Measurements from ENCODE around the gene CADPS. TPM values are rescaled to one million over a fixed set of nuclear protein-coding genes. Genes with fewer than 3 reads are reported as not detected.
A peak's percentile ranks its signal among the peaks of the same experiment; 100 is the strongest.

Gene CADPS
- polyA plus RNA-seq, 3 donors = not detected

GRCh38 chr3:62378311-62378789, 496.9 kb downstream of the CADPS start:
- no peaks in the 10 kb centered on the region for H3K4me1 ChIP-seq (ENCODE audit: control insufficient read depth in 1 of 2, insufficient read depth in 2 of 2, low read length in 2 of 2)
- Mint-ChIP-seq H3K27ac (no peak overlapping the region), H3K36me3 (peaks cover 0 to 2% of the 10 kb centered on the region in 2 donors), H3K4me1 (peaks cover 3% of the 10 kb centered on the region), H3K4me3 (peak overlapping the region in 1 of 2 donors; percentile 80), H3K9me3 (peaks cover 0 to 11% (median 4%) of the 10 kb centered on the region in 7 donors), H3K27me3 (ENCODE audit: low read depth in 3 of 3) (peaks cover 74 to 91% (median 83%) of the 10 kb centered on the region in 3 donors)
- peaks cover 0 to 47% of the 10 kb centered on the region in 2 donors for H3K9me3 ChIP-seq (replicated peaks in 1 of 2; ENCODE audit: control insufficient read depth in 1 of 2, insufficient read depth in 1 of 2, low read length in 2 of 2)
- H3K79me2 ChIP-seq (ENCODE audit: insufficient read depth, low read length) = no peaks in the 10 kb centered on the region
- H3K9ac ChIP-seq (ENCODE audit: insufficient read depth, low read length, poor library complexity, severe bottlenecking) = no peak overlapping the region
- TF ChIP-seq, protein P1, sequence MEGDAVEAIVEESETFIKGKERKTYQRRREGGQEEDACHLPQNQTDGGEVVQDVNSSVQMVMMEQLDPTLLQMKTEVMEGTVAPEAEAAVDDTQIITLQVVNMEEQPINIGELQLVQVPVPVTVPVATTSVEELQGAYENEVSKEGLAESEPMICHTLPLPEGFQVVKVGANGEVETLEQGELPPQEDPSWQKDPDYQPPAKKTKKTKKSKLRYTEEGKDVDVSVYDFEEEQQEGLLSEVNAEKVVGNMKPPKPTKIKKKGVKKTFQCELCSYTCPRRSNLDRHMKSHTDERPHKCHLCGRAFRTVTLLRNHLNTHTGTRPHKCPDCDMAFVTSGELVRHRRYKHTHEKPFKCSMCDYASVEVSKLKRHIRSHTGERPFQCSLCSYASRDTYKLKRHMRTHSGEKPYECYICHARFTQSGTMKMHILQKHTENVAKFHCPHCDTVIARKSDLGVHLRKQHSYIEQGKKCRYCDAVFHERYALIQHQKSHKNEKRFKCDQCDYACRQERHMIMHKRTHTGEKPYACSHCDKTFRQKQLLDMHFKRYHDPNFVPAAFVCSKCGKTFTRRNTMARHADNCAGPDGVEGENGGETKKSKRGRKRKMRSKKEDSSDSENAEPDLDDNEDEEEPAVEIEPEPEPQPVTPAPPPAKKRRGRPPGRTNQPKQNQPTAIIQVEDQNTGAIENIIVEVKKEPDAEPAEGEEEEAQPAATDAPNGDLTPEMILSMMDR (IDR thresholded peaks at IDR 0.05) = no peak
- H3K27ac ChIP-seq (ENCODE audit: low read depth in 1 of 2, low read length in 2 of 2) = no peak overlapping the region
- DNase-seq = no peak
- intact Hi-C loops (cut with micrococcal nuclease) = no loop called here
- 5% methylated on average over 21 of the region's 29 CpGs for WGBS (ENCODE audit: insufficient coverage)
- H4K20me1 ChIP-seq (ENCODE audit: insufficient read depth, low read length) = no peaks in the 10 kb centered on the region
- no peaks in the 10 kb centered on the region for H3K36me3 ChIP-seq (replicated peaks in 1 of 2; ENCODE audit: control insufficient read depth in 1 of 2, insufficient read depth in 2 of 2, low read length in 2 of 2)
- H2AFZ ChIP-seq (ENCODE audit: insufficient read depth, low read depth, low read length, poor library complexity, severe bottlenecking) = no peak overlapping the region
- H3K4me3 ChIP-seq (replicated peaks in 1 of 3; ENCODE audit: low read depth in 2 of 3, low read length in 3 of 3) = no peak overlapping the region
- no peak overlapping the region for H3K4me2 ChIP-seq (replicated peaks; ENCODE audit: extremely low read depth, low read length, poor library complexity, severe bottlenecking)
- H3K27me3 ChIP-seq (ENCODE audit: control insufficient read depth in 2 of 2, insufficient read depth in 2 of 2, low read length in 2 of 2) = peaks cover 81 to 88% of the 10 kb centered on the region in 2 donors

- Histone ChIP-seq H3K9ac (ENCODE audit: insufficient read depth, low read length, poor library complexity, severe bottlenecking) (no peak overlapping the region), H3K4me2 (replicated peaks; ENCODE audit: extremely low read depth, low read length, poor library complexity, severe bottlenecking) (no peak overlapping the region), H2AFZ (ENCODE audit: insufficient read depth, low read depth, low read length, poor library complexity, severe bottlenecking) (no peak overlapping the region), H3K4me1 (ENCODE audit: control insufficient read depth in 1 of 2, insufficient read depth in 2 of 2, low read length in 2 of 2) (no peaks in the 10 kb centered on the region), H3K36me3 (replicated peaks in 1 of 2; ENCODE audit: control insufficient read depth in 1 of 2, insufficient read depth in 2 of 2, low read length in 2 of 2) (no peaks in the 10 kb centered on the region), H4K20me1 (ENCODE audit: insufficient read depth, low read length) (no peaks in the 10 kb centered on the region), H3K79me2 (ENCODE audit: insufficient read depth, low read length) (no peaks in the 10 kb centered on the region), H3K4me3 (replicated peaks in 1 of 3; ENCODE audit: low read depth in 2 of 3, low read length in 3 of 3) (no peak overlapping the region), H3K27ac (ENCODE audit: low read depth in 1 of 2, low read length in 2 of 2) (no peak overlapping the region), H3K9me3 (replicated peaks in 1 of 2; ENCODE audit: control insufficient read depth in 1 of 2, insufficient read depth in 1 of 2, low read length in 2 of 2) (peaks cover 0 to 53% of the 10 kb centered on the region in 2 donors), H3K27me3 (ENCODE audit: control insufficient read depth in 2 of 2, insufficient read depth in 2 of 2, low read length in 2 of 2) (peaks cover 86 to 97% of the 10 kb centered on the region in 2 donors)
- Mint-ChIP-seq H3K27me3 (ENCODE audit: low read depth in 3 of 3) (peaks cover 81 to 97% (median 93%) of the 10 kb centered on the region in 3 donors), H3K36me3 (peaks cover 0 to 2% of the 10 kb centered on the region in 2 donors), H3K9me3 (peaks cover 0 to 11% (median 4%) of the 10 kb centered on the region in 7 donors), H3K4me3 (peak overlapping the region in 1 of 2 donors; percentile 76), H3K27ac (no peak overlapping the region), H3K4me1 (peaks cover 3% of the 10 kb centered on the region)
- DNase-seq = no peak
- WGBS (ENCODE audit: insufficient coverage) = 15% methylated on average over 58 of the region's 65 CpGs
- intact Hi-C loops (cut with micrococcal nuclease) = no loop called here
- TF ChIP-seq, protein P1 (IDR thresholded peaks at IDR 0.05) = no peak
Observed at GRCh38 chr3:62376906-62377877, 498.0 kb downstream of the CADPS start.
